Right cardiac atrium (tissue), 5 donors: ENCODE data around the gene RFX1. TPM values are rescaled to one million over a fixed set of nuclear protein-coding genes. Genes with fewer than 3 reads are reported as not detected.

Experiments
- ATAC-seq, 2 donors: fragments of 200-7000 bp; cut with Tn5 transposase; one replicate each; pipeline versions ENCODE4 v1.8.0 to v1.9.1; 2020; ENCODE audit warnings: moderate library complexity in 2 of 2, mild to moderate bottlenecking in 1 of 2
- DNase-seq, 3 donors: peaks; one replicate each; pipeline ENCODE4 v3.0.0-alpha.2; 2020
- H3K27ac ChIP-seq: one replicate; pipeline ENCODE4 v1.5.1; 2013; ENCODE audit warnings: mild to moderate bottlenecking, low read length, control low read depth, moderate library complexity
- H3K27me3 ChIP-seq: one replicate; pipeline ENCODE4 v1.6.1; 2013; ENCODE audit not compliant: control insufficient read depth, insufficient read depth
- H3K4me1 ChIP-seq: one replicate; pipeline ENCODE4 v1.6.1; 2013; ENCODE audit warnings: low read length; ENCODE audit not compliant: control insufficient read depth, insufficient read depth
- H3K4me3 ChIP-seq: one replicate; pipeline ENCODE4 v1.5.1; 2013; ENCODE audit warnings: low read length, control low read depth
- H3K9me3 ChIP-seq: one replicate; pipeline ENCODE4 v1.6.1; 2013; ENCODE audit warnings: low read length; ENCODE audit not compliant: control insufficient read depth
- WGBS: extraction: QIAGEN DNeasy Blood & Tissue Kit; methylation state at CpG from one replicate; pipeline ENCODE4 v1.1.7; 2013; 5-methylcytosine and 5-hydroxymethylcytosine counted together
- intact Hi-C, 4 donors: fragments of 100-400 bp; cut with DNase I; formaldehyde crosslinking; loops; one replicate each; pipeline versions ENCODE4 v1.11.0 to v1.14.0; 2022 to 2023
- polyA plus RNA-seq: library from polyadenylated mRNA; stranded (reverse); fragments of 200-250 nt; gene quantifications from one replicate; pipeline ENCODE4 v1.2.3, GENCODE V29; 2013
- total RNA-seq, 4 donors: library from RNA; stranded (reverse); fragmentation: NEBNext Ultra II Directional; extraction: Animal tissue kit (Norgen Biotek cat#: 25700); gene quantifications; one replicate each; pipeline ENCODE4 v1.2.1, GENCODE V29; 2021
- donor health status: healthy with polysubstance abuse.
- donor health status: DM: no; HTN: yes; CAD: no.
- donor health status: DM: no; HTN: no; CAD: no.
- donor health status: DM: no; HTN: yes; CAD: no; lungs with severe emphysema.
- donor health status: DM: yes; HTN: yes; CAD: no.

RFX1 gene
- total and polyA plus RNA-seq, 5 donors = 7.0 to 15.6 (median 11.5) TPM

GRCh38 chr19:13957051-13957450 lies 49.1 kb downstream of the RFX1 start:
- Histone ChIP-seq H3K4me3 (no peak overlapping the region), H3K9me3 (no peaks in the 10 kb centered on the region), H3K4me1 (peaks cover 5% of the 10 kb centered on the region), H3K27ac (no peak overlapping the region), H3K27me3 (no peaks in the 10 kb centered on the region)
- ATAC-seq = no peak
- DNase-seq = peak in 1 of 3 donors; percentile 81
- intact Hi-C loops = no loop called here
- WGBS = 71% methylated on average over 8 of the region's 8 CpGs

- no peak overlapping the region for H3K4me3 ChIP-seq
- DNase-seq (peak in 1 of 3 donors; percentile 52), ATAC-seq (no peak)
- WGBS = 93% methylated on average over 16 of the region's 16 CpGs
- intact Hi-C loops = no loop called here
- no peaks in the 10 kb centered on the region for H3K9me3 ChIP-seq
- no peaks in the 10 kb centered on the region for H3K27me3 ChIP-seq
- H3K27ac ChIP-seq = no peak overlapping the region
- H3K4me1 ChIP-seq = peaks cover 5% of the 10 kb centered on the region
Observed at GRCh38 chr19:13956365-13956744, 49.8 kb downstream of the RFX1 start.

GRCh38 chr19:13955662-13956364 lies 50.3 kb downstream of the RFX1 start:
- Histone ChIP-seq H3K27me3 (no peaks in the 10 kb centered on the region), H3K27ac (no peak overlapping the region), H3K9me3 (no peaks in the 10 kb centered on the region), H3K4me1 (peaks cover 5% of the 10 kb centered on the region), H3K4me3 (no peak overlapping the region)
- WGBS = 93% methylated on average over 42 of the region's 42 CpGs
- DNase-seq (peak in 1 of 3 donors; percentile 62), ATAC-seq (no peak)
- intact Hi-C loops = no loop called here

- Histone ChIP-seq H3K4me3 (no peak overlapping the region), H3K9me3 (no peaks in the 10 kb centered on the region), H3K27ac (no peak overlapping the region), H3K27me3 (no peaks in the 10 kb centered on the region), H3K4me1 (peaks cover 5% of the 10 kb centered on the region)
- WGBS = 95% methylated on average over 15 of the region's 15 CpGs
- intact Hi-C loops = no loop called here
- no peak for DNase-seq
- ATAC-seq = no peak
Observed at GRCh38 chr19:13954185-13954584, 51.9 kb downstream of the RFX1 start.

GRCh38 chr19:13952931-13953531 lies 53.1 kb downstream of the RFX1 start:
- Histone ChIP-seq H3K27ac (peak overlapping the region; percentile 15), H3K4me1 (peaks cover 5% of the 10 kb centered on the region), H3K9me3 (no peaks in the 10 kb centered on the region), H3K27me3 (no peaks in the 10 kb centered on the region), H3K4me3 (peak overlapping the region; percentile 93)
- intact Hi-C loops = no loop called here
- DNase-seq (peak; percentile 57 to 77 (median 72)), ATAC-seq (peak; percentile 12 to 48)
- WGBS = 6% methylated on average over 13 of the region's 13 CpGs

- Histone ChIP-seq H3K27ac (peak within 1 kb of the TSS; percentile 97), H3K27me3 (no peaks in the 10 kb centered on the region), H3K4me3 (peak within 1 kb of the TSS; percentile 93), H3K9me3 (no peaks in the 10 kb centered on the region), H3K4me1 (peaks cover 5% of the 10 kb centered on the region)
- DNase-seq = peak; percentile 99 to 100 (median 99)
- ATAC-seq = peak; percentile 98 to 99
- whole genome bisulfite sequencing = under 1% methylated on average over 63 of the region's 65 CpGs
- intact Hi-C loops = no loop called here
Observed at GRCh38 chr19:13952154-13952930, 53.8 kb downstream of the RFX1 start, which contains the start of gene DCAF15. Gene DCAF15 (plus strand): TSS chr19:13952509. CDS start chr19:13952513, 4 bp downstream.

- peak overlapping the region; percentile 29 for H3K4me3 ChIP-seq
- H3K9me3 ChIP-seq = no peaks in the 10 kb centered on the region
- no peak for ATAC-seq
- intact Hi-C loops = no loop called here
- H3K4me1 ChIP-seq = peaks cover 5% of the 10 kb centered on the region
- H3K27ac ChIP-seq = no peak overlapping the region
- no peaks in the 10 kb centered on the region for H3K27me3 ChIP-seq
- no peak for DNase-seq
- WGBS = 13% methylated on average over 20 of the region's 20 CpGs
Observed at GRCh38 chr19:13951799-13952153, 54.3 kb downstream of the RFX1 start.

- H3K4me1 ChIP-seq = peaks cover 5% of the 10 kb centered on the region
- H3K27me3 ChIP-seq = no peaks in the 10 kb centered on the region
- DNase-seq (no peak), ATAC-seq (no peak)
- no peak overlapping the region for H3K27ac ChIP-seq
- intact Hi-C loops = no loop called here
- no peak overlapping the region for H3K4me3 ChIP-seq
- WGBS = 87% methylated on average over 2 of the region's 2 CpGs
- no peaks in the 10 kb centered on the region for H3K9me3 ChIP-seq
Observed at GRCh38 chr19:13951043-13951442, 55.1 kb downstream of the RFX1 start.

- intact Hi-C loops = no loop called here
Observed at GRCh38 chr19:13946414-13946813, 59.7 kb downstream of the RFX1 start.

GRCh38 chr19:13942023-13942684 lies 64.0 kb downstream of the RFX1 start:
- no peak for ATAC-seq
- no peak overlapping the region for H3K27ac ChIP-seq
- no peak overlapping the region for H3K4me3 ChIP-seq
- DNase-seq = no peak
- no peaks in the 10 kb centered on the region for H3K27me3 ChIP-seq
- 94% methylated on average over 1 of the region's 1 CpG for WGBS
- no peaks in the 10 kb centered on the region for H3K9me3 ChIP-seq
- intact Hi-C loops = no loop called here
- H3K4me1 ChIP-seq = no peaks in the 10 kb centered on the region

More at GRCh38 chr19:13946414-13946813, 59.7 kb downstream of the RFX1 start:
- H3K4me3 ChIP-seq = no peak overlapping the region
- WGBS = 94% methylated on average over 4 of the region's 4 CpGs
- H3K4me1 ChIP-seq = no peaks in the 10 kb centered on the region
- H3K9me3 ChIP-seq = no peaks in the 10 kb centered on the region
- no peak for ATAC-seq
- no peak for DNase-seq
- H3K27ac ChIP-seq = no peak overlapping the region
- H3K27me3 ChIP-seq = no peaks in the 10 kb centered on the region
